WTC11 (cell line): ENCODE measurements around the gene LRRC10B.

ENCODE experiments used
- CREB1 ChIP-seq: sonication (generic); formaldehyde crosslinking; IDR thresholded peaks from 2 replicates; pipeline ENCODE4 v1.8.0; 2023; ENCODE audit warnings: mild to moderate bottlenecking, missing genetic modification reagents
- CTCF ChIP-seq: fragments of 200-600 bp; IDR thresholded peaks from 2 replicates; pipeline ENCODE4 v1.8.0; 2022; ENCODE audit warnings: antibody characterized with exemption
- HMGXB4 ChIP-seq: sonication (generic); formaldehyde crosslinking; IDR thresholded peaks from 2 replicates; pipeline ENCODE4 v1.8.1; 2023; ENCODE audit warnings: mild to moderate bottlenecking, moderate library complexity, missing genetic modification reagents
- IRF2 ChIP-seq: sonication (generic); formaldehyde crosslinking; IDR thresholded peaks from 2 replicates; pipeline ENCODE4 v1.8.0; 2022; ENCODE audit warnings: low read depth, missing genetic modification reagents, borderline replicate concordance
- MAX ChIP-seq: sonication (generic); formaldehyde crosslinking; IDR thresholded peaks from 2 replicates; pipeline ENCODE4 v1.8.0; 2022; ENCODE audit warnings: mild to moderate bottlenecking, missing genetic modification reagents
- MLX ChIP-seq: sonication (generic); formaldehyde crosslinking; IDR thresholded peaks from 2 replicates; pipeline ENCODE4 v1.8.1; 2023; ENCODE audit warnings: mild to moderate bottlenecking, missing genetic modification reagents, moderate library complexity
- PRRX2 ChIP-seq: fragments of 250-450 bp; sonication (Bioruptor Pico); IDR thresholded peaks from 2 replicates; pipeline ENCODE4 v1.8.0; 2021; ENCODE audit warnings: mild to moderate bottlenecking
- ZNF138 ChIP-seq: sonication (generic); formaldehyde crosslinking; conservative IDR thresholded peaks from 2 replicates; pipeline ENCODE4 v1.8.1; 2022; ENCODE audit warnings: mild to moderate bottlenecking, moderate library complexity, missing genetic modification reagents
- ZNF219 ChIP-seq: sonication (generic); formaldehyde crosslinking; IDR thresholded peaks from 2 replicates; pipeline ENCODE4 v1.8.0; 2023; ENCODE audit warnings: missing genetic modification reagents, mild to moderate bottlenecking, borderline replicate concordance

GRCh38 chr11:61532134-61533038 is 23.8 kb downstream of the LRRC10B start:
- TF ChIP-seq HMGXB4 (CRISPR knock-in tag), result no peak
- no peak for TF ChIP-seq CREB1 (CRISPR knock-in tag)
- peak; percentile 98 for TF ChIP-seq CTCF
- no peak for TF ChIP-seq PRRX2
- TF ChIP-seq MLX (CRISPR knock-in tag), result no peak
- no peak for TF ChIP-seq ZNF219
- no peak for TF ChIP-seq ZNF138
- no peak for TF ChIP-seq IRF2 (CRISPR knock-in tag)
- TF ChIP-seq MAX (CRISPR knock-in tag), result no peak
